ENCODE results near the gene FSCN2. TPM values are rescaled to one million over a fixed set of nuclear protein-coding genes. Genes with fewer than 3 reads are reported as not detected.

The FSCN2 gene
- total RNA-seq, 4 donors from 2014 or later = 0.20 to 0.46 TPM; not detected in 2

GRCh38 chr17:81518785-81519283 is 9.3 kb upstream of the FSCN2 start:
- intact Hi-C loops (cut with DNase I; ENCODE audit: low total_unique reads) = no loop called here
- H3K4me3 ChIP-seq = peak overlapping the region; percentile 32 to 54 (median 41)
- TF ChIP-seq, protein P1, sequence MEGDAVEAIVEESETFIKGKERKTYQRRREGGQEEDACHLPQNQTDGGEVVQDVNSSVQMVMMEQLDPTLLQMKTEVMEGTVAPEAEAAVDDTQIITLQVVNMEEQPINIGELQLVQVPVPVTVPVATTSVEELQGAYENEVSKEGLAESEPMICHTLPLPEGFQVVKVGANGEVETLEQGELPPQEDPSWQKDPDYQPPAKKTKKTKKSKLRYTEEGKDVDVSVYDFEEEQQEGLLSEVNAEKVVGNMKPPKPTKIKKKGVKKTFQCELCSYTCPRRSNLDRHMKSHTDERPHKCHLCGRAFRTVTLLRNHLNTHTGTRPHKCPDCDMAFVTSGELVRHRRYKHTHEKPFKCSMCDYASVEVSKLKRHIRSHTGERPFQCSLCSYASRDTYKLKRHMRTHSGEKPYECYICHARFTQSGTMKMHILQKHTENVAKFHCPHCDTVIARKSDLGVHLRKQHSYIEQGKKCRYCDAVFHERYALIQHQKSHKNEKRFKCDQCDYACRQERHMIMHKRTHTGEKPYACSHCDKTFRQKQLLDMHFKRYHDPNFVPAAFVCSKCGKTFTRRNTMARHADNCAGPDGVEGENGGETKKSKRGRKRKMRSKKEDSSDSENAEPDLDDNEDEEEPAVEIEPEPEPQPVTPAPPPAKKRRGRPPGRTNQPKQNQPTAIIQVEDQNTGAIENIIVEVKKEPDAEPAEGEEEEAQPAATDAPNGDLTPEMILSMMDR (IDR thresholded peaks at IDR 0.05 in 4 of 5, conservative IDR thresholded peaks at IDR 0.05 in 1 of 5) = no peak
- TF ChIP-seq POLR2A (IDR thresholded peaks at IDR 0.05) = no peak
- H3K27ac ChIP-seq = no peak overlapping the region
- in situ Hi-C loops (cut with MboI; ENCODE audit: low sequenced_read_pairs in 4 of 4) = no loop called here
- ATAC-seq (no peak), DNase-seq (no peak)
- H3K36me3 ChIP-seq = no peaks in the 10 kb centered on the region
- H3K4me1 ChIP-seq = peaks cover 30 to 43% of the 10 kb centered on the region in 2 donors
- peaks cover 9 to 28% (median 15%) of the 10 kb centered on the region in 3 donors for H3K27me3 ChIP-seq
- no peaks in the 10 kb centered on the region for H3K9me3 ChIP-seq

- no peak for DNase-seq
- H3K27me3 ChIP-seq = peaks cover 14 to 35% (median 21%) of the 10 kb centered on the region in 3 donors
- H3K9me3 ChIP-seq = no peaks in the 10 kb centered on the region
- intact Hi-C loops (cut with DNase I; ENCODE audit: low total_unique reads) = no loop called here
- ATAC-seq = no peak
- peaks cover 30 to 43% of the 10 kb centered on the region in 2 donors for H3K4me1 ChIP-seq
- H3K4me3 ChIP-seq = peak overlapping the region; percentile 32 to 54 (median 41)
- no peak for TF ChIP-seq POLR2A (IDR thresholded peaks at IDR 0.05)
- TF ChIP-seq, protein P1 (IDR thresholded peaks at IDR 0.05 in 4 of 5, conservative IDR thresholded peaks at IDR 0.05 in 1 of 5) = peak in 4 of 5 experiments; percentile 20 to 49 (median 30)
- in situ Hi-C loops (cut with MboI; ENCODE audit: low sequenced_read_pairs in 4 of 4) = no loop called here
- no peaks in the 10 kb centered on the region for H3K36me3 ChIP-seq
- no peak overlapping the region for H3K27ac ChIP-seq
Measured at GRCh38 chr17:81519284-81520020, 8.7 kb upstream of the FSCN2 start.

GRCh38 chr17:81520021-81520901 is 7.9 kb upstream of the FSCN2 start:
- peaks cover 30 to 42% of the 10 kb centered on the region in 2 donors for H3K4me1 ChIP-seq
- H3K4me3 ChIP-seq = no peak overlapping the region
- intact Hi-C loops (cut with DNase I; ENCODE audit: low total_unique reads) (no loop called here), in situ Hi-C loops (cut with MboI; ENCODE audit: low sequenced_read_pairs in 4 of 4) (no loop called here)
- H3K36me3 ChIP-seq = no peaks in the 10 kb centered on the region
- H3K27me3 ChIP-seq = peaks cover 20 to 43% (median 27%) of the 10 kb centered on the region in 3 donors
- H3K27ac ChIP-seq = no peak overlapping the region
- DNase-seq (no peak), ATAC-seq (no peak)
- TF ChIP-seq, protein P1 (IDR thresholded peaks at IDR 0.05 in 4 of 5, conservative IDR thresholded peaks at IDR 0.05 in 1 of 5) = no peak
- TF ChIP-seq POLR2A (IDR thresholded peaks at IDR 0.05) = no peak
- no peaks in the 10 kb centered on the region for H3K9me3 ChIP-seq

- Histone ChIP-seq H3K36me3 (no peaks in the 10 kb centered on the region), H3K27me3 (peaks cover 30 to 61% (median 50%) of the 10 kb centered on the region in 3 donors), H3K4me3 (no peak overlapping the region), H3K4me1 (peaks cover 24 to 39% of the 10 kb centered on the region in 2 donors), H3K27ac (no peak overlapping the region), H3K9me3 (no peaks in the 10 kb centered on the region)
- in situ Hi-C loops (cut with MboI; ENCODE audit: low sequenced_read_pairs in 4 of 4) = no loop called here
- intact Hi-C loops (cut with DNase I; ENCODE audit: low total_unique reads) = no loop called here
- ATAC-seq (no peak), DNase-seq (no peak)
- TF ChIP-seq, protein P1 (IDR thresholded peaks at IDR 0.05 in 4 of 5, conservative IDR thresholded peaks at IDR 0.05 in 1 of 5) = no peak
- no peak for TF ChIP-seq POLR2A (IDR thresholded peaks at IDR 0.05)
Measured at GRCh38 chr17:81522491-81523401, 5.4 kb upstream of the FSCN2 start.
